HG02610 (cell line): ENCODE results near the gene STAT5A.
A peak's percentile ranks its signal among the peaks of the same experiment; 100 is the strongest.
"Not testable (repeated sequence)": the region's sequence is repeated elsewhere in the genome, so short reads cannot be mapped to it uniquely, and the experiment has no call there.

Experiments
- ATAC-seq: cut with Tn5 transposase; IDR thresholded peaks from one replicate; pipeline ENCODE4 v1.9.1; 2021; ENCODE audit warnings: mild to moderate bottlenecking, moderate library complexity; ENCODE audit not compliant: unreplicated experiment

STAT5A gene

GRCh38 chr17:42283241-42284023 is 4.9 kb upstream of the STAT5A start:
- no peak for ATAC-seq

- no peak for ATAC-seq
Observed at GRCh38 chr17:42284024-42284369, 4.3 kb upstream of the STAT5A start.

GRCh38 chr17:42284566-42284965 is 3.7 kb upstream of the STAT5A start:
- ATAC-seq = no peak

- no peak for ATAC-seq
Observed at GRCh38 chr17:42285346-42286050, 2.8 kb upstream of the STAT5A start.

GRCh38 chr17:42286411-42287221 is 1.7 kb upstream of the STAT5A start:
- no peak for ATAC-seq

GRCh38 chr17:42287305-42287976 is 857 bp upstream of the STAT5A start:
- ATAC-seq = peak; percentile 23

- no peak for ATAC-seq
Observed at GRCh38 chr17:42288803-42289610, 709 bp downstream of the STAT5A start.

GRCh38 chr17:42289611-42290181 is 1.4 kb downstream of the STAT5A start:
- no peak for ATAC-seq

- no peak for ATAC-seq
Observed at GRCh38 chr17:42290577-42290976, 2.3 kb downstream of the STAT5A start.

- ATAC-seq = no peak
Observed at GRCh38 chr17:42291129-42291528, 2.8 kb downstream of the STAT5A start.

- no peak for ATAC-seq
Observed at GRCh38 chr17:42294469-42295398, 6.4 kb downstream of the STAT5A start.

- no peak for ATAC-seq
Observed at GRCh38 chr17:42296012-42296411, 7.7 kb downstream of the STAT5A start.

- not testable (repeated sequence) for ATAC-seq
Observed at GRCh38 chr17:42297775-42298174, 9.5 kb downstream of the STAT5A start.

GRCh38 chr17:42299361-42299760 is 11.1 kb downstream of the STAT5A start:
- ATAC-seq = not testable (repeated sequence)

- ATAC-seq = not testable (repeated sequence)
Observed at GRCh38 chr17:42299913-42300312, 11.6 kb downstream of the STAT5A start.

- no peak for ATAC-seq
Observed at GRCh38 chr17:42301022-42301421, 12.7 kb downstream of the STAT5A start.

GRCh38 chr17:42303694-42304093 is 15.4 kb downstream of the STAT5A start:
- ATAC-seq = no peak

GRCh38 chr17:42304187-42305030 is 16.1 kb downstream of the STAT5A start:
- no peak for ATAC-seq
